ENCODE data around the gene PEPD. TPM values are rescaled to one million over a fixed set of nuclear protein-coding genes. Genes with fewer than 3 reads are reported as not detected.

PEPD gene
- polyA plus RNA-seq, 1 donor from 2014 or later = 43.9 TPM

- Histone ChIP-seq H3K9ac (ENCODE audit: low read length) (no peak overlapping the region), H4K20me1 (ENCODE audit: insufficient read depth) (no peaks in the 10 kb centered on the region)
- TF ChIP-seq POLR2AphosphoS5 (IDR thresholded peaks at IDR 0.05) (no peak), RAD21 (conservative IDR thresholded peaks at IDR 0.05) (no peak), TAF1 (IDR thresholded peaks at IDR 0.05; ENCODE audit: low read depth) (no peak), CTCF (IDR thresholded peaks at IDR 0.05; ENCODE audit: poor library complexity, severe bottlenecking) (no peak), REST (IDR thresholded peaks at IDR 0.05; ENCODE audit: borderline replicate concordance) (no peak), MXI1 (conservative IDR thresholded peaks at IDR 0.05; ENCODE audit: poor library complexity, severe bottlenecking) (no peak), EZH2 (IDR thresholded peaks at IDR 0.05; ENCODE audit: borderline replicate concordance, insufficient read depth, low read length, poor library complexity, severe bottlenecking) (no peak), SMC3 (conservative IDR thresholded peaks at IDR 0.05; ENCODE audit: poor library complexity) (no peak), EP300 (conservative IDR thresholded peaks at IDR 0.05; ENCODE audit: poor library complexity, severe bottlenecking) (no peak)
These were observed 32.8 kb downstream of the PEPD start for GRCh38 chr19:33488826-33489225.

GRCh38 chr19:33487901-33488800 lies 33.4 kb downstream of the PEPD start:
- Histone ChIP-seq H3K9me3 (ENCODE audit: low read length) (no peaks in the 10 kb centered on the region), H3K27me3 (ENCODE audit: insufficient read depth, low read depth, low read length) (no peaks in the 10 kb centered on the region), H3K36me3 (ENCODE audit: insufficient read depth, low read length) (no peaks in the 10 kb centered on the region), H4K20me1 (ENCODE audit: insufficient read depth) (no peaks in the 10 kb centered on the region), H3K4me3 (ENCODE audit: low read length) (no peak overlapping the region), H2AFZ (ENCODE audit: low read depth, low read length) (no peak overlapping the region), H3K9me2 (ENCODE audit: insufficient read depth, low read length) (no peaks in the 10 kb centered on the region), H3F3A (ENCODE audit: insufficient read depth, low read length, poor library complexity, severe bottlenecking) (no peaks in the 10 kb centered on the region), H3K27ac (ENCODE audit: low read length) (no peak overlapping the region), H3K79me2 (replicated peaks; ENCODE audit: insufficient read depth, low read length) (no peaks in the 10 kb centered on the region), H3K4me2 (ENCODE audit: low read length) (no peak overlapping the region), H3K9ac (ENCODE audit: low read length) (no peak overlapping the region)
- no peak for TF ChIP-seq SMC3 (conservative IDR thresholded peaks at IDR 0.05; ENCODE audit: poor library complexity)

More at GRCh38 chr19:33488826-33489225, 32.8 kb downstream of the PEPD start:
- Histone ChIP-seq H2AFZ (ENCODE audit: low read depth, low read length) (no peak overlapping the region), H3K36me3 (ENCODE audit: insufficient read depth, low read length) (no peaks in the 10 kb centered on the region), H3K4me2 (ENCODE audit: low read length) (no peak overlapping the region), H3K9me3 (ENCODE audit: low read length) (no peaks in the 10 kb centered on the region), H3K4me3 (ENCODE audit: low read length) (no peak overlapping the region), H3K79me2 (replicated peaks; ENCODE audit: insufficient read depth, low read length) (no peaks in the 10 kb centered on the region), H3K27ac (ENCODE audit: low read length) (no peak overlapping the region), H3K27me3 (ENCODE audit: insufficient read depth, low read depth, low read length) (no peaks in the 10 kb centered on the region), H3K9me2 (ENCODE audit: insufficient read depth, low read length) (no peaks in the 10 kb centered on the region), H3F3A (ENCODE audit: insufficient read depth, low read length, poor library complexity, severe bottlenecking) (no peaks in the 10 kb centered on the region)
